A673 (cell line): ENCODE data around the gene KRT7. TPM values are rescaled to one million over a fixed set of nuclear protein-coding genes. Genes with fewer than 3 reads are reported as not detected.
"Not testable (repeated sequence)": the region's sequence is repeated elsewhere in the genome, so short reads cannot be mapped to it uniquely, and the experiment has no call there.

ENCODE experiments used
- BruUV-seq: library from RNA; stranded (reverse); fragments of 400-500 nt; replicated peaks from 2 replicates; lab custom pipeline; 2021; lab: Mats Ljungman, UMichigan
- CTCF ChIA-PET: fragments of 300-600 bp; sonication (Branson Sonifier 250); formaldehyde crosslinking; loops from one replicate; lab custom pipeline; 2022; ENCODE audit warnings: antibody characterized with exemption; lab: Charles Lee
- POLR2A ChIA-PET: fragments of 300-600 bp; sonication (Branson Sonifier 250); formaldehyde crosslinking; loops from one replicate; lab custom pipeline; 2022; ENCODE audit warnings: antibody characterized with exemption; ENCODE audit not compliant: low non-redundant PET; lab: Charles Lee
- DNase-seq: peaks from one replicate; pipeline ENCODE4 v3.0.0-alpha.2; 2015; ENCODE audit warnings: low spot score
- H3K27ac ChIP-seq: fragments of 200-600 bp; sonication (generic); 2 replicates; pipeline ENCODE4 v1.5.1; 2016; ENCODE audit warnings: mixed run types, low read depth, mild to moderate bottlenecking, mixed read lengths, antibody characterized with exemption, low read length; ENCODE audit not compliant: poor library complexity, severe bottlenecking
- H3K27me3 ChIP-seq: fragments of 200-600 bp; sonication (generic); replicated peaks from 2 replicates; pipeline ENCODE4 v1.6.1; 2017; ENCODE audit warnings: mixed run types, low read depth, mild to moderate bottlenecking, mixed read lengths, antibody characterized with exemption, low read length; ENCODE audit not compliant: insufficient read depth, poor library complexity
- H3K36me3 ChIP-seq: fragments of 200-600 bp; sonication (generic); 2 replicates; pipeline ENCODE4 v1.6.1; 2016; ENCODE audit warnings: mixed run types, mild to moderate bottlenecking, mixed read lengths, antibody characterized with exemption, low read length; ENCODE audit not compliant: insufficient read depth, poor library complexity, severe bottlenecking
- H3K4me1 ChIP-seq: fragments of 200-600 bp; sonication (generic); 2 replicates; pipeline ENCODE4 v1.6.1; 2017; ENCODE audit warnings: mixed run types, mild to moderate bottlenecking, mixed read lengths, antibody characterized with exemption, low read length; ENCODE audit not compliant: insufficient read depth, poor library complexity, severe bottlenecking
- H3K4me3 ChIP-seq: fragments of 200-600 bp; sonication (generic); 2 replicates; pipeline ENCODE4 v1.5.1; 2016; ENCODE audit warnings: low read depth, mixed run types, mild to moderate bottlenecking, mixed read lengths, low read length; ENCODE audit not compliant: poor library complexity, severe bottlenecking
- H3K9me3 ChIP-seq: fragments of 200-600 bp; sonication (generic); 2 replicates; pipeline ENCODE4 v1.6.1; 2016; ENCODE audit warnings: mixed run types, low read depth, mild to moderate bottlenecking, mixed read lengths, antibody characterized with exemption, low read length; ENCODE audit not compliant: poor library complexity, severe bottlenecking
- CTCF ChIP-seq: fragments of 300-800, 200-600 bp; sonication (generic); conservative IDR thresholded peaks from 2 replicates; pipeline ENCODE4 v1.5.1; 2017; ENCODE audit warnings: low read depth, mild to moderate bottlenecking, antibody characterized with exemption, low read length, moderate library complexity, mixed read lengths
- intact Hi-C: fragments of 100-400 bp; cut with micrococcal nuclease; formaldehyde crosslinking; loops from one replicate; pipeline ENCODE4 v1.10.0; 2022; ENCODE audit not compliant: unreplicated experiment
- total RNA-seq: library from RNA; stranded (reverse); gene quantifications from 2 replicates; pipeline ENCODE4 v1.2.3, GENCODE V29; 2021

The KRT7 gene
- total RNA-seq, 1 experiment from 2014 or later: 1.0 TPM

- H3K27me3 ChIP-seq, POLR2A ChIA-PET, H3K9me3 ChIP-seq, intact Hi-C loops, BruUV-seq, H3K36me3 ChIP-seq, CTCF ChIA-PET, H3K4me1 ChIP-seq, H3K4me3 ChIP-seq, H3K27ac ChIP-seq, DNase-seq: not testable (repeated sequence)
- TF ChIP-seq CTCF: 0 out of 2 replicates have a peak, but pooled peaks have one; percentile 18
Observed at GRCh38 chr12:52286857-52287785, 54.1 kb downstream of the KRT7 start.

- BruUV-seq, POLR2A ChIA-PET, H3K4me3 ChIP-seq, H3K36me3 ChIP-seq, H3K9me3 ChIP-seq, DNase-seq, H3K27me3 ChIP-seq, CTCF ChIA-PET, H3K4me1 ChIP-seq, intact Hi-C loops, H3K27ac ChIP-seq: not testable (repeated sequence)
Observed at GRCh38 chr12:52287816-52288805, 55.1 kb downstream of the KRT7 start.

GRCh38 chr12:52290483-52291134, 57.6 kb downstream of the KRT7 start:
- H3K9me3 ChIP-seq, CTCF ChIA-PET, H3K4me3 ChIP-seq, POLR2A ChIA-PET, H3K36me3 ChIP-seq, intact Hi-C loops, H3K4me1 ChIP-seq, H3K27me3 ChIP-seq, H3K27ac ChIP-seq, DNase-seq, BruUV-seq: not testable (repeated sequence)
